Karpas-422 (cell line): ENCODE results near the gene PPM1D. TPM values are rescaled to one million over a fixed set of nuclear protein-coding genes. Genes with fewer than 3 reads are reported as not detected.

Experiments
- DNase-seq: peaks from one replicate; pipeline ENCODE4 v3.0.0-alpha.2; 2015
- H2AFZ ChIP-seq: fragments of 200-600 bp; sonication (generic); 2 replicates; pipeline ENCODE4 v1.6.1; 2014; ENCODE audit warnings: antibody characterized with exemption, low read length, mixed read lengths
- H3K27ac ChIP-seq: fragments of 200-600 bp; sonication (generic); 2 replicates; pipeline ENCODE4 v1.5.1; 2014; ENCODE audit warnings: mild to moderate bottlenecking, low read length, moderate library complexity
- H3K27me3 ChIP-seq: fragments of 200-600 bp; sonication (generic); 2 replicates; pipeline ENCODE4 v1.6.1; 2014; ENCODE audit warnings: low read length, mixed read lengths
- H3K36me3 ChIP-seq: fragments of 200-600 bp; sonication (generic); 2 replicates; pipeline ENCODE4 v1.6.1; 2014; ENCODE audit warnings: low read length, mixed read lengths; ENCODE audit not compliant: insufficient read depth
- H3K4me1 ChIP-seq: fragments of 200-600 bp; sonication (generic); 2 replicates; pipeline ENCODE4 v1.6.1; 2014; ENCODE audit warnings: mild to moderate bottlenecking, low read length, mixed read lengths
- H3K4me2 ChIP-seq: fragments of 200-600 bp; sonication (generic); 2 replicates; pipeline ENCODE4 v1.6.1; 2014; ENCODE audit warnings: low read length, low read depth, mild to moderate bottlenecking; ENCODE audit not compliant: poor library complexity, severe bottlenecking
- H3K4me3 ChIP-seq: fragments of 200-600 bp; sonication (generic); 2 replicates; pipeline ENCODE4 v1.5.1; 2014; ENCODE audit warnings: mild to moderate bottlenecking, antibody characterized with exemption, low read length, mixed read lengths
- H3K79me2 ChIP-seq: fragments of 200-600 bp; sonication (generic); 2 replicates; pipeline ENCODE4 v1.6.1; 2014; ENCODE audit warnings: mild to moderate bottlenecking, low read length, mixed read lengths
- H3K9ac ChIP-seq: fragments of 200-600 bp; sonication (generic); 2 replicates; pipeline ENCODE4 v1.6.0; 2014; ENCODE audit warnings: low read length
- H3K9me2 ChIP-seq: fragments of 200-600 bp; sonication (generic), shearing (Covaris generic); replicated peaks from 2 replicates; pipeline ENCODE4 v1.6.0; 2014; ENCODE audit warnings: mild to moderate bottlenecking, low read length, moderate library complexity; ENCODE audit not compliant: insufficient read depth
- H3K9me3 ChIP-seq: fragments of 300-700, 200-600 bp; sonication (generic); 2 replicates; pipeline ENCODE4 v1.6.1; 2014; ENCODE audit warnings: low read length, mixed read lengths
- H4K20me1 ChIP-seq: fragments of 200-600 bp; sonication (generic); 2 replicates; pipeline ENCODE4 v1.6.1; 2014; ENCODE audit warnings: mild to moderate bottlenecking, antibody characterized with exemption, low read length, low read depth; ENCODE audit not compliant: insufficient read depth
- total RNA-seq: library from RNA; depleted of rRNA; stranded (reverse); fragments of >200 nt; shearing (Covaris generic); gene quantifications from 2 replicates; pipeline ENCODE4 v1.2.3, GENCODE V29; 2014; ENCODE audit warnings: low replicate concordance

PPM1D gene
- total RNA-seq, 1 experiment from 2014 or later = 11.8 TPM

DNA sequence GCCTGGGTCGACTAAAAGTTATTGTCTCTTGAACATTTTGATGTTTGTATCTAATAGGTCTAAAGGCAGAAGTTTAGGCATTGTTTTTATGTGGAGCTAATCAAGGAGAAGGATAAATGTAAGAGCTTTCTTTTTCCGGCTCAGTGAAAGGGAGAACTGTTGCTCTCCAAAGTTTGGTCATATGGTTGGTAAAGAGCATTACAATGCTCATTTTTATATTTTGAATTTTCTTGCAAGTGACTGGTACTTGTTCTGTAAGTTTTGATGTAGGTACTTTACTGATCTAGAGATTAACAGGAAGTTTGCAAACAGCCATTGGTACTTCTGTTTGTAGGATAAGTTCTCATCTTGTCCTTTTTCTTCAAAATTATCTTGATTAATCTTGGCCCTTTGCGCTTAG lies 46.7 kb downstream of the PPM1D start:
- Histone ChIP-seq H3K36me3 (peaks cover 12% of the 10 kb centered on the region; the same call in 1 of the 2 replicates), H2AFZ (no peak overlapping the region), H3K9ac (no peak overlapping the region), H3K27me3 (no peaks in the 10 kb centered on the region), H3K4me2 (no peak overlapping the region), H4K20me1 (no peaks in the 10 kb centered on the region), H3K9me3 (no peaks in the 10 kb centered on the region), H3K27ac (peak overlapping the region; percentile 46; the same call in 1 of the 2 replicates), H3K4me3 (no peak overlapping the region), H3K4me1 (peaks cover 19% of the 10 kb centered on the region), H3K9me2 (no peaks in the 10 kb centered on the region), H3K79me2 (peaks cover 58% of the 10 kb centered on the region)
- no peak for DNase-seq

DNA sequence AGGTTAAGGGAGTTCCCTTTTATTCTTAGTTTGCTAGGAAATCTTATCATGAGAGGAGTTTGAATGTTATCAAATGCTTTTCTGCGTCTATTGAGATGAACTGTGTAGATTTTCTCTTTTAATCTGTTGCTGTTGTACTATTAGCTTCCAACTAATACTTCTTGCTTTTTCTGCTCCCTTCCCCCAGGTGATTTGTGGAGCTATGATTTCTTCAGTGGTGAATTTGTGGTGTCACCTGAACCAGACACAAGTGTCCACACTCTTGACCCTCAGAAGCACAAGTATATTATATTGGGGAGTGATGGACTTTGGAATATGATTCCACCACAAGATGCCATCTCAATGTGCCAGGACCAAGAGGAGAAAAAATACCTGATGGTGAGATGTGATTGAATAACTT lies 47.7 kb downstream of the PPM1D start:
- H3K9me2 ChIP-seq = no peaks in the 10 kb centered on the region
- H2AFZ ChIP-seq = no peak overlapping the region
- no peak for DNase-seq
- no peak overlapping the region for H3K27ac ChIP-seq
- peaks cover 61% of the 10 kb centered on the region for H3K79me2 ChIP-seq
- H3K4me1 ChIP-seq = peaks cover 26% of the 10 kb centered on the region
- H3K9ac ChIP-seq = no peak overlapping the region
- no peaks in the 10 kb centered on the region for H3K27me3 ChIP-seq
- H3K4me3 ChIP-seq = no peak overlapping the region
- H3K36me3 ChIP-seq = peaks cover 12% of the 10 kb centered on the region; the same call in 1 of the 2 replicates
- no peaks in the 10 kb centered on the region for H3K9me3 ChIP-seq
- no peaks in the 10 kb centered on the region for H4K20me1 ChIP-seq
- H3K4me2 ChIP-seq = no peak overlapping the region

DNA sequence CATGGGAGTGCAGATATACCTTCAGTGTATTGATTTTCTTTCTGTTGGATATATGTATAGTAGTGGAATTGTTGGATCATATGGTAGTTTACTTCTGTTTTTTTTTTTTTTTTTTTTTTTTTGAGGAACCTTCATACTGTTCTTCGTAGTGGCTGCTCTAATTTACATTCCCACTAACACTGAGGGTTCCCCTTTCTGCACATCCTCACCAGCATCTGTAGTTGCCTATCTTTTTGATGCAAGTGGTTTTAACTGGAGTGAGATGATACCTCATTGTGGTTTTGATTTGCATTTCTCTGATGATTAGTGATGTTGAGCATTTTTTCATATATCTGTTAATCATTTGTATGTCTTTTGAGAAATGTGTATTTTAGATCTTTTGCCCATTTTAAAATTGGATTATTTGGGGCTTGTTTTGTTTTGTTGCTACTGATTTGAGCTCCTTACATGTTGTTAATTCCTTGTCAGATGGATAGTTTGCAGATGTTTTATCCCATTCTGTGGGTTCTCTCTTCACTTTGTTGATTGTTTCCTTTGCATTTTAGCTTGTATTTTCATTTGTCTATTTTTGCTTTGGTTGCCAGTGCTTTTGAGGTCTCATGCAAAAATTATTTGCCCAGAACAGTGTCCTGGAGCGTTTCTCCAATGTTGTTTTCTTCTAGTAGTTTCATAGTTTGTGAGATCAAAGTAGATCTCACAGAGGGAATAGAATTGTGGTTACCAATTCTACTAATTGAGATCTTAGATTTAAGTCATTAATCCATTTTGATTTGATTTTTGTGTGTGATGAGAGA lies 52.7 kb downstream of the PPM1D start:
- Histone ChIP-seq H4K20me1 (no peaks in the 10 kb centered on the region), H3K9me3 (no peaks in the 10 kb centered on the region), H3K4me3 (peak overlapping the region; percentile 33), H3K79me2 (peaks cover 62% of the 10 kb centered on the region), H3K9me2 (no peaks in the 10 kb centered on the region), H3K4me1 (peaks cover 28% of the 10 kb centered on the region), H3K36me3 (peaks cover 17% of the 10 kb centered on the region; the same call in 1 of the 2 replicates), H3K9ac (peak overlapping the region; percentile 1; the same call in 1 of the 2 replicates), H3K4me2 (peak overlapping the region; percentile 58), H3K27ac (peak overlapping the region; percentile 78), H3K27me3 (no peaks in the 10 kb centered on the region), H2AFZ (no peak overlapping the region)
- DNase-seq = peak; percentile 90

DNA sequence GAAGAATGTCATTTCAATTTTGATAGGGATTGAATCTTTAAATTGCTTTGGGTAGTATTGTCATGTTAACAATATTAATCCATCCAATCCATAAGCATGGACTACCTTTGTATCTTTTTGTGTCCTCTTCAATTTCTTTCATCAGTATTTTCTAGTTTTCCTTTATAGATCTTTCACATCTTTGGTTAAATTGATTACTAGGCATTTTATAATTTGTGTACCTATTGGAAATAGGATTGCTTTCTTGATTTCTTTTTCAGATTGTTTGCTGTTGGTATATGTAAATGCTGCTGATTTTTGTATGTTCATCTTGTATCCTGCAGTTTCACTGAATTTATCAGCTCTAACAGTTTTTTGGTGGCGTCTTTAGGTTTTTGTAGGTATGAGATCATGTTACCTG lies 53.6 kb downstream of the PPM1D start:
- peaks cover 28% of the 10 kb centered on the region for H3K4me1 ChIP-seq
- H3K79me2 ChIP-seq = peaks cover 61% of the 10 kb centered on the region
- H3K27ac ChIP-seq = peak overlapping the region; percentile 78; the same call in 1 of the 2 replicates
- H2AFZ ChIP-seq = no peak overlapping the region
- H3K9me2 ChIP-seq = no peaks in the 10 kb centered on the region
- peak overlapping the region; percentile 58 for H3K4me2 ChIP-seq
- H3K9me3 ChIP-seq = no peaks in the 10 kb centered on the region
- H3K36me3 ChIP-seq = peaks cover 13% of the 10 kb centered on the region; the same call in 1 of the 2 replicates
- no peak overlapping the region for H3K4me3 ChIP-seq
- H4K20me1 ChIP-seq = no peaks in the 10 kb centered on the region
- DNase-seq = no peak
- peak overlapping the region; percentile 1; the same call in 1 of the 2 replicates for H3K9ac ChIP-seq
- H3K27me3 ChIP-seq = no peaks in the 10 kb centered on the region

GRCh38 chr17:60656499-60656898 lies 56.5 kb downstream of the PPM1D start:
- Histone ChIP-seq H3K27ac (no peak overlapping the region), H4K20me1 (no peaks in the 10 kb centered on the region), H3K4me3 (no peak overlapping the region), H3K9me2 (no peaks in the 10 kb centered on the region), H3K79me2 (peaks cover 59% of the 10 kb centered on the region), H3K36me3 (peaks cover 8% of the 10 kb centered on the region; the same call in 1 of the 2 replicates), H3K9me3 (no peaks in the 10 kb centered on the region), H3K9ac (no peak overlapping the region), H3K4me2 (no peak overlapping the region), H3K4me1 (peaks cover 27% of the 10 kb centered on the region), H2AFZ (no peak overlapping the region), H3K27me3 (no peaks in the 10 kb centered on the region)
- DNase-seq = no peak

- Histone ChIP-seq H3K79me2 (peaks cover 43% of the 10 kb centered on the region), H3K9ac (no peak overlapping the region), H3K4me3 (no peak overlapping the region), H3K9me2 (no peaks in the 10 kb centered on the region), H4K20me1 (no peaks in the 10 kb centered on the region), H3K36me3 (peaks cover 8% of the 10 kb centered on the region; the same call in 1 of the 2 replicates), H3K27ac (no peak overlapping the region), H3K4me2 (no peak overlapping the region), H2AFZ (no peak overlapping the region), H3K9me3 (no peaks in the 10 kb centered on the region), H3K4me1 (peaks cover under 1% of the 10 kb centered on the region; the same call in 1 of the 2 replicates), H3K27me3 (no peaks in the 10 kb centered on the region)
- DNase-seq = no peak
Measured at GRCh38 chr17:60659156-60659555, 59.2 kb downstream of the PPM1D start.

- Histone ChIP-seq H3K79me2 (peaks cover 28% of the 10 kb centered on the region), H3K9me3 (no peaks in the 10 kb centered on the region), H3K4me1 (no peaks in the 10 kb centered on the region), H3K4me2 (no peak overlapping the region), H3K27me3 (no peaks in the 10 kb centered on the region), H3K27ac (no peak overlapping the region), H3K4me3 (no peak overlapping the region), H4K20me1 (no peaks in the 10 kb centered on the region), H3K9ac (no peak overlapping the region), H3K9me2 (no peaks in the 10 kb centered on the region), H3K36me3 (peaks cover 8% of the 10 kb centered on the region; the same call in 1 of the 2 replicates), H2AFZ (no peak overlapping the region)
- no peak for DNase-seq
Measured at GRCh38 chr17:60661489-60661888, 61.5 kb downstream of the PPM1D start.

DNA sequence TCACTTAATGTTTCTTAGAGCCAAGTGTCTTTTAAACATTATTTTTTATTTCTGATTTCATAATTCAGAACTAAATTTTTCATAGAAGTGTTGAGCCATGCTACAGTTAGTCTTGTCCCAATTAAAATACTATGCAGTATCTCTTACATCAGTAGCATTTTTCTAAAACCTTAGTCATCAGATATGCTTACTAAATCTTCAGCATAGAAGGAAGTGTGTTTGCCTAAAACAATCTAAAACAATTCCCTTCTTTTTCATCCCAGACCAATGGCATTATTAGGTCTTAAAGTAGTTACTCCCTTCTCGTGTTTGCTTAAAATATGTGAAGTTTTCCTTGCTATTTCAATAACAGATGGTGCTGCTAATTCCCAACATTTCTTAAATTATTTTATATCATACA lies 64.0 kb downstream of the PPM1D start:
- H3K27me3 ChIP-seq = no peaks in the 10 kb centered on the region
- no peaks in the 10 kb centered on the region for H3K9me3 ChIP-seq
- H3K4me2 ChIP-seq = no peak overlapping the region
- H3K4me3 ChIP-seq = no peak overlapping the region
- peaks cover 14% of the 10 kb centered on the region; the same call in 1 of the 2 replicates for H3K79me2 ChIP-seq
- H3K9ac ChIP-seq = no peak overlapping the region
- H3K36me3 ChIP-seq = no peaks in the 10 kb centered on the region
- H2AFZ ChIP-seq = no peak overlapping the region
- no peak overlapping the region for H3K27ac ChIP-seq
- no peaks in the 10 kb centered on the region for H3K9me2 ChIP-seq
- no peaks in the 10 kb centered on the region for H3K4me1 ChIP-seq
- no peaks in the 10 kb centered on the region for H4K20me1 ChIP-seq
- DNase-seq = no peak
